ENCODE results near the gene KPNA1. TPM values are rescaled to one million over a fixed set of nuclear protein-coding genes. Genes with fewer than 3 reads are reported as not detected.
A peak's percentile ranks its signal among the peaks of the same experiment; 100 is the strongest.

The KPNA1 gene
- total and polyA plus RNA-seq, 9 donors, result 10.7 to 68.3 (median 50.5) TPM

- Histone ChIP-seq H3K4me3 (no peak overlapping the region), H3K27ac (no peak overlapping the region), H3K4me1 (ENCODE audit: insufficient read depth) (peaks cover 5% of the 10 kb centered on the region), H3K36me3 (no peaks in the 10 kb centered on the region), H3K9me3 (no peaks in the 10 kb centered on the region), H3K27me3 (no peaks in the 10 kb centered on the region)
- 85 to 96% (median 86%) methylated on average over 1 of the region's 1 CpG for WGBS, 3 donors
- TF ChIP-seq CTCF (IDR thresholded peaks at IDR 0.05) (peak in 2 of 3 donors; percentile 25 to 30), EP300 (IDR thresholded peaks at IDR 0.05) (no peak), POLR2A (IDR thresholded peaks at IDR 0.05) (no peak)
- peak in 1 of 5 donors; percentile 36 for DNase-seq
- intact Hi-C loops (cut with DNase I), result loop anchor here in 3 of 4 donors (5.0 to 10.0 kb wide), 3 partner anchors 117 to 124 kb away; partner anchors contain the start of gene PARP14 (in 2 of the 3)
Observed at GRCh38 chr3:122560680-122561079, 45.9 kb upstream of the KPNA1 start.

- no peak overlapping the region for H3K27ac ChIP-seq
- no peak for TF ChIP-seq POLR2A (IDR thresholded peaks at IDR 0.05)
- no peak for TF ChIP-seq EP300 (IDR thresholded peaks at IDR 0.05)
- no peak for TF ChIP-seq CTCF (IDR thresholded peaks at IDR 0.05)
- no peaks in the 10 kb centered on the region for H3K36me3 ChIP-seq
- H3K4me3 ChIP-seq, result no peak overlapping the region
- no peaks in the 10 kb centered on the region for H3K9me3 ChIP-seq
- intact Hi-C loops (cut with DNase I), result loop anchor here in 3 of 4 donors (5.0 to 10.0 kb wide), 3 partner anchors 117 to 125 kb away; partner anchors contain the start of gene PARP14 (in 2 of the 3)
- peaks cover 6% of the 10 kb centered on the region for H3K4me1 ChIP-seq (ENCODE audit: insufficient read depth)
- DNase-seq, result no peak
- 81 to 86% (median 84%) methylated on average over 3 of the region's 3 CpGs for WGBS, 3 donors
- H3K27me3 ChIP-seq, result no peaks in the 10 kb centered on the region
Observed at GRCh38 chr3:122559906-122560305, 45.2 kb upstream of the KPNA1 start.

GRCh38 chr3:122558605-122559004, 43.9 kb upstream of the KPNA1 start:
- 85 to 90% (median 87%) methylated on average over 6 of the region's 6 CpGs for WGBS, 3 donors
- Histone ChIP-seq H3K36me3 (no peaks in the 10 kb centered on the region), H3K4me3 (no peak overlapping the region), H3K27me3 (no peaks in the 10 kb centered on the region), H3K27ac (no peak overlapping the region), H3K4me1 (ENCODE audit: insufficient read depth) (peaks cover 6% of the 10 kb centered on the region), H3K9me3 (no peaks in the 10 kb centered on the region)
- no peak for TF ChIP-seq EP300 (IDR thresholded peaks at IDR 0.05)
- TF ChIP-seq POLR2A (IDR thresholded peaks at IDR 0.05), result no peak
- TF ChIP-seq CTCF (IDR thresholded peaks at IDR 0.05), result no peak
- DNase-seq, result no peak
- intact Hi-C loops (cut with DNase I), result no loop called here

GRCh38 chr3:122557356-122557755, 42.6 kb upstream of the KPNA1 start:
- Histone ChIP-seq H3K4me1 (ENCODE audit: insufficient read depth) (peaks cover 4% of the 10 kb centered on the region), H3K9me3 (no peaks in the 10 kb centered on the region), H3K27ac (no peak overlapping the region), H3K27me3 (no peaks in the 10 kb centered on the region), H3K36me3 (no peaks in the 10 kb centered on the region), H3K4me3 (no peak overlapping the region)
- 56 to 74% (median 69%) methylated on average over 5 of the region's 5 CpGs for WGBS, 3 donors
- intact Hi-C loops (cut with DNase I), result no loop called here
- DNase-seq, result no peak
- TF ChIP-seq CTCF (IDR thresholded peaks at IDR 0.05) (no peak), POLR2A (IDR thresholded peaks at IDR 0.05) (no peak), EP300 (IDR thresholded peaks at IDR 0.05) (no peak)

All from ovary (tissue), 9 donors.